GM19193 (cell line): ENCODE measurements around the gene EDAR.

ENCODE experiments used
- POLR2A ChIP-seq: IDR thresholded peaks from 4 replicates; pipeline ENCODE4 v1.6.1; 2011; ENCODE audit not compliant: insufficient read depth, insufficient read length; ENCODE audit errors: extremely low read depth

The EDAR gene

GRCh38 chr2:109016376-109016775, 27.4 kb upstream of the EDAR start:
- no peak for TF ChIP-seq POLR2A

DNA sequence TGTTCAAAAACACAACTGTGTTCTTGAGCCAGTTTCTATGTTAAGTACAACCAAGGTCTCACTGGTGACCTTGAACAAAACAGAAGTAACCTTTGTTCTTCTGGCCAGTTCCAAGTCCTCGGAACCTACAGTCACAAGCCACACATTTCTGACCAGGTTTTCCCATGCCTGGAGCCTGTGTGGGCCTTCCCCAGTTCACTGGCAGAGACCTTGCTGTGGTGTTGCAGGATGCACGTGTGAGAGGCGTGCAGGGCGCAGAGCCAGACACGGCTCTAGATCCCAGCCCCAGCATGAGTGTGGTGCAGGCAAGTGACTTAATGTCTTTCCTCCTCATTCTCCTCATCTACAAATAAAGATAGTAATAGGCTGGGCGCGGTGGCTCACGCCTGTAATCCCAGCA, 25.5 kb upstream of the EDAR start:
- TF ChIP-seq POLR2A, result no peak

- no peak for TF ChIP-seq POLR2A
Observed at GRCh38 chr2:109013051-109013450, 24.0 kb upstream of the EDAR start.

- no peak for TF ChIP-seq POLR2A
Observed at GRCh38 chr2:109009920-109010610, 21.0 kb upstream of the EDAR start.

DNA sequence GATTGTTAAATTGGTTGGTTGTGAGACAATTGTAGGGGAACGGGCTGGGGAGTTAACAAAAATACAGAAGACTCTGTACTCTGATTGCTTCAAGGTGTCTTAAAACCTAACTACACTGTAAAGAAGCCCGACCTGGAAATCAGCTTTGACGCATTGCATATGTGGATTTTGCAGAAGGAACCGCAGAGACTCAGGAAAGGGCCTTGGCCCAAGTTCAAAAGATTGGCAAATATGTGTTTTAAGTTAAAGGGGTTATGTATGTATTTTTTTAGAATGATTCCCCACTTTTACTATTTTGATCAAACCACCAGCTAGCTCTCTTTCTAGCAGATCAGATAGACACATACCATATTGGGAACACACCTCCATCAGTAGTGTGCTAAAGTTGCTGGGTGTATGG, 18.0 kb upstream of the EDAR start:
- no peak for TF ChIP-seq POLR2A

DNA sequence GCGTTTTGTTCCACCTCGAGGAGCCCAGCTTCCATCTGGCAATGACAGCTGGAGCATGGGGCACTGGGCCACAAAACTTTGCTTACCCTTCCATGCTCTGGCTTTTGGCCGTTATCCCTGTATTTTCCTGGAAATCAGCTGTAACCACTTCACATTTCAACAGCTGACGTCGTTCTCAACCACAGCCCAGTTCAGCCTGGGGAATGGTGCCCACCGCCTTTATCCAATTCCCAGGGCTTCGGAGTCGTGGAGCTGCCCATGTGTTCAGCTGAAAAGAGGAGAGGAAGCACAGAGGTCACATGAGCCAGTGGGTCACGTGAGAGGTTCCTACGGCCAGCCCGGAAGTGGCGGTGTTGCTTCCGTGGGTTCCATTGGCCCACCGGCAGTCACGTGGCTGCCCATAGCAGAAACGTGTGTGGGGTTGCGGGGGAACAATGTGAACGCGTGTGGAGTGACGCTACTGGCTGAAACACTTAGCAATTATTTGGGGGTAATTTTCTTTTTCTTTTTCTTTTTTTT, 16.7 kb upstream of the EDAR start:
- TF ChIP-seq POLR2A, result no peak

GRCh38 chr2:109001201-109001600, 12.2 kb upstream of the EDAR start:
- TF ChIP-seq POLR2A, result no peak

DNA sequence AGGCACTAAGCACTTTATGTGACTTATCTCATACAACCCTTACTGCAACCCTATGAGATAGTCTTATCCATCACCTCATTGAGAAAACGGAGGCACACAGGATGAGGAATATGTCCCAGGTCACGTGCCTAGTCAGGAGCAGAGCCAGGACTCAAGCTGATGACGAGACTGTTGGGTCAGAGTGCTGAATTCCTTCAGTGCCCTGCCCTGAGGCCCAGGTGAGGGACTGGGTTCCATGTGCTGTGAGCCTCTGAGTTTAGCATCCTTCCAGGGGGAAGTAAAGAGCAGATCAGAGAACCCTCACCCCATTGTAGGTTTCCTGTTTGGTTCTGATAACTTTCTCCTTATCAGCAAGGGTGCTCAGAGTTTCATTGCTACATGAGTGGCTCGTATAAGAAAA, 11.7 kb upstream of the EDAR start:
- TF ChIP-seq POLR2A, result no peak

DNA sequence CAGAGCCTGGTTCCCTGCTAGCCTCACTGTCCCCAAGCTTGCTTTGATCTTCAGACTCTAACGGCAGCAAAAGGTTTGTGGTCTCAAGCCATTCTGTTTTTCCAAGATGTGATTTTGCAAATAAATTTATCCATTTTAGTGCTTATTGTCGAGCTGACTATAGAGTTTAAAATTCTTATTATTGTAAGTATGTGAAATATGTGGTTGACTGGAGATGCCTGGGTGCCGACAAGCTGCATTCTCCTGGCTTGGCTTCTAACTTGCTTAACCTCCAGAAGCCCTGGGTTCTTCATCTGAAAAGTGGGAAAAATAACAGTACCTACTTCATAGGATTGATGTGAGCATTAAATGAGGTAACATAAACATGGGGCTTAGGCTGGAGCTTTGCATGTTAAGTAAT, 9.9 kb upstream of the EDAR start:
- TF ChIP-seq POLR2A, result no peak

DNA sequence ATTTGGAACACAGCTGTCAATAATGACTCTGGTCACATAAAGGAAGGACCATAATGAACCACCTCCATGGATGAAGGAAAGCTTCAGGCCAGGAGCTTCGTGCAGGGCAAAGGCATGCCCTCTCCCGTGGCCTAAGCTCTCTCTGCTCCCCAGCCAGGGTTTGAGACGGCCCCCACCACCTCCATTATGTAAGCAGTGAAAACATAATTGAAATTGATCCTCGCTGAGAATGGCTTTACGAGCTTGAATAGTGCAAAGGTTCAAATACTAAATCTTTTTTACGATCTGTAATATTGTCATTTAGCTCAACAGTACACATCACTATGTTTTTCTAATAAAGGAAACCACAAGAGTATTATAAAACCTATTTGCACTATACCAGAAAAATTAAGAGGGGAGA, 5.2 kb upstream of the EDAR start:
- TF ChIP-seq POLR2A, result no peak

DNA sequence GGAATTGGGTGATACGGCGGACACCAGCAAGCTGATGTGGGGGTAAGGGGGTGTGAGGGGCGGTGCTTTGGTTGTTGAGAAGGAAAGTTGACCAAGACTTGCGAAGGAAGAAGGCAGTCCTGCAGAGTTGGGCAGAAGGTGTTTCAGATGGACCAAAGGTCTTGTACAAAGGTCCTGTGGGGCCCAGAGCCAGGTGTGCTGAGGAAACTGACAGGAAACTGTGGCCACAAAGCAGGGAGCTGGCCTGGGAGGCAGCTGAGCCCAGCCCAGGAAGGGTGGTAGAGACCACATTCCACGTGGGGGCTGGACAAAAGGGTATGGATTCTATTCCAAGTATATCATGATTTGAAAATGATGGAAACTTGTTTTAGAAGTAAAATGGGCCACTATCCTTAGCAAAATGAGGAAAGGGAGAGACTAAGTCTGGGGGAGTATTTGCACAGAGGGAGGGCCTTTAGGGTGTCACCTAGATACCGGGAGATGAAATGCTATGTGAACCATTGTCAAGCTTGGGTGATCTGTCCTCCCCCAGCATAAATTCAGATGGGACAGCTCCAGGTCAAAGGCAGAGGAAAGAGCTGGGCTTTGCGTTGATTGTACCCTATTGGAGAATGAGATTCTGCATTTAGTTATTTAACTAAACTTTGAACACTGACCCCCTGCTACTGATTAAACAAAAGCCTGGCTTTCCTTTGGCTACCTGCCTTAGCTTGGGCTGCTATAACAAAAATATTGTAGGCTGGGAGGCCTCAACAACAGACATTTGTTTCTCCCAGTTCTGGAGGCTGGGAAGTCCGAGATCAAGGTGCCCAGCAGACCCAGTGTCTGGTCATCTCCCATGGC, 4.3 kb upstream of the EDAR start:
- no peak for TF ChIP-seq POLR2A

- no peak for TF ChIP-seq POLR2A
Observed at GRCh38 chr2:108988076-108988795, 784 bp downstream of the EDAR start.

- TF ChIP-seq POLR2A, result no peak
Observed at GRCh38 chr2:108986916-108987510, 2.0 kb downstream of the EDAR start.

DNA sequence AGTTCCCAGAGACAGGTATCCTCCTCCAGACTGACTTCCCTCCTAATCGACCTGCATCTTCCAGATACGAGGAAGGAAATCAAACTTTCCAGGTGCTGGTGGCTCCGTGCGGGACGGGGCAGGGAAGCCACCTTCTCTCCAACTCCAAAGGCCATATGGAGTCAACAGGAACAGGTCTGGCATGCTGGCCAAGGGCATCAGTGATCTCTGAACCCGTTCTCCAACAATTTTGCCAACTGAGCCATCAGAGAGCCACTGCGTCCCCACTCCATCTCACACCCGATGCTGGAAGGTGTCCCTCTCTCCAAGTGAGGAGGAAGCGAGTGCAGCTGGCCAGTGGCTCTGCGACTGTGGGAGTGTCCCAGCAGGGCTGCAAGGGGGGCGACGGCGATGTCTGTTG, 5.4 kb downstream of the EDAR start:
- TF ChIP-seq POLR2A, result no peak

GRCh38 chr2:108983061-108983460, 6.0 kb downstream of the EDAR start:
- no peak for TF ChIP-seq POLR2A
